GM19452 (cell line): Measurements from ENCODE around the gene CD109.
A peak's percentile ranks its signal among the peaks of the same experiment; 100 is the strongest.
"Not testable (repeated sequence)": the region's sequence is repeated elsewhere in the genome, so short reads cannot be mapped to it uniquely, and the experiment has no call there.

Source experiments
- ATAC-seq: cut with Tn5 transposase; IDR thresholded peaks from one replicate; pipeline ENCODE4 v1.9.1; 2021; ENCODE audit not compliant: unreplicated experiment

The CD109 gene

GRCh38 chr6:73782911-73783310, 86.9 kb downstream of the CD109 start:
- no peak for ATAC-seq

DNA sequence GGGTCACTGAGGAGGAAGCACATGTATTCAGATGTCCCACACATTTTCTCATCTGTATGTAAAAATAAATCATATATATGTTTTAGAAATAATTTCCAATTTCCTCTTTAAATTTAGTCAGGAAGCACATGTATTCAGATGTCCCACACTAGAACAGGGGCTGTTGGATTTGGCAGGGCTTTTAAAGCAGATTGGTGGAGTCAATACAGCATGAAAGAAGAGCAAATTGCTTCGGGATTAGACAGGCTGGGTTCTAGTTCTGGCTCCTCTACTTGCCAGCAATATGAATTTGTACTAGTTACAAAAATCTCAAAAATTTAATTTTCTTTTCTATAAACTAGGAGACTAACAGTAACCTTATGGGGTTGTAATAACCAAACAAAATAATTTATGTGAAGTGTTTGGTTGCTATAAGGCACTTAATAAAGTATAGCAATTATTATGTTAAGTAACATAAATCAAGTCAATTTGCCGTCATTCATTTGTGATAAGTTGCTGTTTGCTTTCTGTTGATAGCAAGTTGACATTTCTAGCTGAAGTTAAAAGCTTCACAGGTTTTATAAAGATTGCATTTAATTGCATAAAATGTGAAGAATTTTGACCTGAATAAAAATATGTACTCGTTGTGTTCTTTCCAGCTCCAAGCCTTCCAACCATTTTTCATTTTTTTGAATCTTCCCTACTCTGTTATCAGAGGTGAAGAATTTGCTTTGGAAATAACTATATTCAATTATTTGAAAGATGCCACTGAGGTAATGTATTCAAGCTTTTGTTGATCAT, 88.9 kb downstream of the CD109 start:
- ATAC-seq, result no peak

GRCh38 chr6:73790574-73790973, 94.6 kb downstream of the CD109 start:
- no peak for ATAC-seq

DNA sequence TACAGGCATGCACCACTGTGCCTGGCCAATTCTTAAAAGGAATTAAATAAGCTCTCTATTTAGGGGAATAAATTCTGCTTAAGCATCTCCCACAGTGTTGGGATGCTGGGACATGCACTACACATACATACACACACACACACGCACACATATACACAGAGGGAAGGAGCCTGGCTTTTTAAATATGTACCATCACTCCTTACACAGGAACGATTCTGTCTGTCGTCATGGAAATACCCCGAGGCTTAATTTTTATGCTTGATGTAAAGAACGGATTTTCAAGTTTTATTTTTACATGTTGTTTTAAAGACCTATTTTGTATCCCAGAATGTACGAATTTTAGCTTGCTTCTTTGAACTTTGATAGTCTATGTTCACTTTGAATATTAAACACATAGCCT, 95.3 kb downstream of the CD109 start:
- ATAC-seq, result no peak

- no peak for ATAC-seq
These were observed 96.7 kb downstream of the CD109 start for GRCh38 chr6:73792738-73793137.

GRCh38 chr6:73796881-73797280, 100.9 kb downstream of the CD109 start:
- ATAC-seq, result no peak

GRCh38 chr6:73797861-73798260, 101.9 kb downstream of the CD109 start:
- no peak for ATAC-seq

GRCh38 chr6:73798592-73798991, 102.6 kb downstream of the CD109 start:
- peak; percentile 68 for ATAC-seq

- ATAC-seq, result no peak
These were observed 105.0 kb downstream of the CD109 start for GRCh38 chr6:73800997-73801396.

GRCh38 chr6:73801652-73802268, 105.8 kb downstream of the CD109 start:
- ATAC-seq, result no peak

DNA sequence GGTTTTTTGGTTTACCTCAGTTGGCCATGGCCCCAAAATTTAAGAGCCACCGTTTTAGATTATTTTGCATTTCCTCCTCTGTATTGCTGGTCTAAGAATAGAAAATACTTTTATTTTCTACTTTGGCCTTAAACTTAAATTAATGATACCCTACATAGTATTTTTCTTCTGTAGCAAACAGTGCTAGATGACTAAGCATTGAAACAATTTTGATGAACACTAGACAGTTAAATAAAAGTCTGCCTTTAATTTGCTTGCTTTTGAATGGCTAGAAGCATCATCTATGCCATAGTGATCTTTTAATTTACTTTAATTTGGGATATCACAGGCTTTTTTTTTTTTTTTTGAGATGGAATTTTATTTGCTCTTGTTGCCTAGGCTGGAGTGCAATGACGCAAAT, 106.4 kb downstream of the CD109 start:
- no peak for ATAC-seq

- no peak for ATAC-seq
These were observed 107.7 kb downstream of the CD109 start for GRCh38 chr6:73803562-73804241.

- not testable (repeated sequence) for ATAC-seq
These were observed 109.2 kb downstream of the CD109 start for GRCh38 chr6:73805221-73805620.

DNA sequence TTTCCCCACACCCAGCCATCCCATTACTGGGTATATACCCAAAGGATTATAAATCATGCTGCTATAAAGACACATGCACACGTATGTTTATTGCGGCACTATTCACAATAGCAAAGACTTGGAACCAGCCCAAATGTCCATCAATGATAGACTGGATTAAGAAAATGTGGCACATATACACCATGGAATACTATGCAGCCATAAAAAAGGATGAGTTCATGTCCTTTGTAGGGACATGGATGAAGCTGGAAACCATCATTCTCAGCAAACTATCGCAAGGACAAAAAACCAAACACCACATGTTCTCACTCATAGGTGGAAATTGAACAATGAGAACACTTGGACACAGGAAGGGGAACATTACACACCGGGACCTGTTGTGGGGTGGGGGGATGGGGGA, 110.0 kb downstream of the CD109 start:
- ATAC-seq, result not testable (repeated sequence)

DNA sequence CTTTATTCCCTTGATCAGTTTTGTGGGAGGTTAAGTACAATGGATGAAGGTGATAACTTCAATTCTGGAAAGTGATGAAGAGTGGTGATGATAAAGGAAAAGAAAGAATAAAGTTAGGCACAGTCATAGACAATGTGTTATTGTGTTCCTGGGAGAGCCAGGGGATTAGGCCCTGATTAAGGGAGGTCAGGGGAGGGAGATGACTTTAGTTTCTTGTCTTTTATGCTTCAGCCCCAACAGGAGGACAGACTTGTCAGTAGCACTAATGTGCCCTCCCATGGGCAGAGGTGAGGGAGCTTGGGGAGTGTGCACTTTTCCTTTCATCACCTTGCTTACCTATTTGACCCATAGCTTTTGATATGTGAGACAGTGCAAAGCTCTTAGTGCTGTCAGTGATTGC, 115.7 kb downstream of the CD109 start:
- no peak for ATAC-seq

- ATAC-seq, result no peak
These were observed 121.2 kb downstream of the CD109 start for GRCh38 chr6:73817253-73817652.

GRCh38 chr6:73823046-73823735, 127.2 kb downstream of the CD109 start:
- no peak for ATAC-seq

GRCh38 chr6:73823832-73824231, 127.8 kb downstream of the CD109 start:
- no peak for ATAC-seq

DNA sequence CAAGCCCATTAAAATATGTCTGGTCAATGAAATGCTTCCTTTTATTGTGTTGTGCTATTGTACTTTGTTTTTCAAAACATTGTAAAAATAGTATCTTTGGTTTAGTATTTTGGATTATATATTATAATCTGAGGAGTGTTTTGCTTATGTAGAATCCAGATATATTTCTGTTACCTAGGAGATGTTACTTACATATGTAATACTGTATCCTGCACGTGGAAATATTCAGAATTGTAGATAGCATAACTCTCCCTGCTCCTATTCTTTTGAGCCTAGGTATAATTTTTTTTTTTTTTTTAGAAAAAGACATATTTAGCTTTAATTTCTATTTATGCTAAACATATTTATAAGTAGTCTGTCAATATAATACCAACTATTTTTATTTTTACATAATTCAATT, 130.6 kb downstream of the CD109 start:
- no peak for ATAC-seq

DNA sequence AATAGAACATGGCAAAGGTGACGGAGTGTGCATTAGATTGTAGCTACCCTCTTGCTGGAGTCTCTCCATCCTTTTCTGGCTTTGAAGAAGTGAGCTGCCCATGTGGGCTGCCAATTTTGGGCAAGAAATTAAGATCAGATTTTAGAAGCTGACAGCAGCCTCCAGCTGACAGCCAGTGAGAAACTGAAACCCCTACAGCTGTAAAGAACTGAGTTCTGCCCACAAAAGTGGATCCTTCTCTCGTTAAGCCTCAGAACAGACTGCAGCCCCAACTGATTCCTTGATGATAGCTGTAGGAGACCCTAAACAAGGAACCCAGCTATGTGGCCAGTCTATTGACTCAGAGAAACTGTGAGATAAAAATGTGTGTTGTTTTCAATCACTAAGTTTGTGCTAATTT, 134.1 kb downstream of the CD109 start:
- no peak for ATAC-seq

DNA sequence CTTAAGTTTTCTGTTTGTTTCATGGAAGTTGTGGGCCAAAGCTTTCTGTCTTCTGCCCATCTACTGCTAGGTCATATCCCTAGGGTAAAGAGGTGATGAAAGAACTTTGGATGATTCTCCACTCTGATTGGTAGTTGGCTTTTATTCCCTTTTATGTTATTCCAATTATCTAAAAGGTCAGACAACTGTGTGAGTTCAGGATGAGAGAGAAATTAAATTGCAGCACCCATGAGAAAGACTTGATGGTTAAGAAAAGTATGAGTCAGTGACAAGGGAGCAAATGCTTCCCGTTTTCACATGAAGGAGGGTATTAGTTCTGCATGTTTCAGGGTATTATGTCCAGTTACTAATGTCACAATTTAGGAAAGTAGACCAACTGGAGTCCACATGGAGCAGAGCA, 136.3 kb downstream of the CD109 start:
- no peak for ATAC-seq

GRCh38 chr6:73844696-73845095, 148.7 kb downstream of the CD109 start:
- not testable (repeated sequence) for ATAC-seq
